WTC11 (cell line): ENCODE results near the gene UBAP1L. TPM values are rescaled to one million over a fixed set of nuclear protein-coding genes. Genes with fewer than 3 reads are reported as not detected.

Experiments
- ATAC-seq: fragments of 200-7000 bp; cut with Tn5 transposase; 2 replicates; pipeline ENCODE4 v1.10.0; 2021; ENCODE audit warnings: mild to moderate bottlenecking, moderate library complexity
- Bru-seq: library from RNA; stranded (reverse); fragments of 400-500 nt; gene quantifications from one replicate; lab custom pipeline; 2021; lab: Mats Ljungman, UMichigan
- CTCF ChIA-PET: fragments of 300-600 bp; sonication (Branson Sonifier 250); formaldehyde crosslinking; loops from one replicate; lab custom pipeline; 2021; ENCODE audit warnings: antibody characterized with exemption; lab: Charles Lee
- POLR2A ChIA-PET: fragments of 350-600 bp; sonication (Branson Sonifier 250); formaldehyde crosslinking; loops from one replicate; lab custom pipeline; 2021; ENCODE audit warnings: antibody characterized with exemption; lab: Charles Lee
- DNase-seq: peaks from one replicate; pipeline ENCODE4 v3.0.0; 2021; ENCODE audit warnings: low spot score
- H3K27ac Mint-ChIP-seq: 2 replicates; pipeline ENCODE4 v1.8.0; 2021; ENCODE audit warnings: mixed read lengths
- H3K27me3 Mint-ChIP-seq: 2 replicates; pipeline ENCODE4 v1.8.0; 2021; ENCODE audit warnings: low read depth, mild to moderate bottlenecking, moderate library complexity, mixed read lengths
- H3K36me3 Mint-ChIP-seq: 2 replicates; pipeline ENCODE4 v1.8.0; 2021; ENCODE audit warnings: mixed read lengths
- H3K4me1 Mint-ChIP-seq: 2 replicates; pipeline ENCODE4 v1.8.0; 2022; ENCODE audit warnings: mixed read lengths
- H3K4me3 Mint-ChIP-seq: 2 replicates; pipeline ENCODE4 v1.8.0; 2021; ENCODE audit warnings: mild to moderate bottlenecking, moderate library complexity, mixed read lengths
- H3K9me3 Mint-ChIP-seq: 2 replicates; pipeline ENCODE4 v1.8.0; 2021; ENCODE audit warnings: mixed read lengths
- ARID4B ChIP-seq: sonication (generic); formaldehyde crosslinking; IDR thresholded peaks from 2 replicates; pipeline ENCODE4 v1.8.0; 2023; ENCODE audit warnings: missing genetic modification reagents, mild to moderate bottlenecking, borderline replicate concordance
- CTCF ChIP-seq: fragments of 200-600 bp; IDR thresholded peaks from 2 replicates; pipeline ENCODE4 v1.8.0; 2022; ENCODE audit warnings: antibody characterized with exemption
- ELF4 ChIP-seq: sonication (generic); formaldehyde crosslinking; IDR thresholded peaks from 2 replicates; pipeline ENCODE4 v1.8.1; 2022; ENCODE audit warnings: low read depth, mild to moderate bottlenecking, moderate library complexity, missing genetic modification reagents
- EMX1 ChIP-seq: fragments of 250-450 bp; sonication (Bioruptor Pico); IDR thresholded peaks from 2 replicates; pipeline ENCODE4 v1.8.0; 2021; ENCODE audit warnings: mild to moderate bottlenecking
- IRF1 ChIP-seq: sonication (generic); formaldehyde crosslinking; IDR thresholded peaks from 2 replicates; pipeline ENCODE4 v1.8.0; 2023; ENCODE audit warnings: missing genetic modification reagents
- IRF2 ChIP-seq: sonication (generic); formaldehyde crosslinking; IDR thresholded peaks from 2 replicates; pipeline ENCODE4 v1.8.0; 2022; ENCODE audit warnings: low read depth, missing genetic modification reagents, borderline replicate concordance
- JAZF1 ChIP-seq: fragments of 250-450 bp; sonication (Bioruptor Pico); IDR thresholded peaks from 2 replicates; pipeline ENCODE4 v1.9.0; 2021; ENCODE audit warnings: moderate library complexity, mild to moderate bottlenecking, inconsistent platforms
- NFE2L1 ChIP-seq: sonication (generic); formaldehyde crosslinking; IDR thresholded peaks from 2 replicates; pipeline ENCODE4 v1.8.1; 2023; ENCODE audit warnings: missing genetic modification reagents
- PREB ChIP-seq: sonication (generic); formaldehyde crosslinking; IDR thresholded peaks from 2 replicates; pipeline ENCODE4 v1.8.1; 2022; ENCODE audit warnings: mild to moderate bottlenecking, missing genetic modification reagents, moderate library complexity, borderline replicate concordance
- RORB ChIP-seq: fragments of 250-450 bp; sonication (Bioruptor Pico); IDR thresholded peaks from 2 replicates; pipeline ENCODE4 v1.9.0; 2021; ENCODE audit warnings: mild to moderate bottlenecking
- SP1 ChIP-seq: sonication (generic); formaldehyde crosslinking; conservative IDR thresholded peaks from 2 replicates; pipeline ENCODE4 v1.8.1; 2022; ENCODE audit warnings: missing genetic modification reagents
- STAT6 ChIP-seq: sonication (generic); formaldehyde crosslinking; conservative IDR thresholded peaks from 2 replicates; pipeline ENCODE4 v1.8.1; 2023; ENCODE audit warnings: mild to moderate bottlenecking, low read depth, missing genetic modification reagents, moderate library complexity
- USF2 ChIP-seq: sonication (generic); formaldehyde crosslinking; IDR thresholded peaks from 2 replicates; pipeline ENCODE4 v1.8.1; 2023; ENCODE audit warnings: mild to moderate bottlenecking, missing genetic modification reagents, moderate library complexity
- ZBTB43 ChIP-seq: sonication (generic); formaldehyde crosslinking; IDR thresholded peaks from 2 replicates; pipeline ENCODE4 v1.8.1; 2023; ENCODE audit warnings: mild to moderate bottlenecking, missing genetic modification reagents
- ZMAT4 ChIP-seq: fragments of 250-450 bp; sonication (Bioruptor Pico); IDR thresholded peaks from 2 replicates; pipeline ENCODE4 v1.9.0; 2021; ENCODE audit warnings: mild to moderate bottlenecking
- ZNF219 ChIP-seq: sonication (generic); formaldehyde crosslinking; IDR thresholded peaks from 2 replicates; pipeline ENCODE4 v1.8.0; 2023; ENCODE audit warnings: missing genetic modification reagents, mild to moderate bottlenecking, borderline replicate concordance
- ZNF396 ChIP-seq: fragments of 250-450 bp; sonication (Bioruptor Pico); IDR thresholded peaks from 2 replicates; pipeline ENCODE4 v1.8.0; 2021; ENCODE audit warnings: mild to moderate bottlenecking, moderate library complexity, borderline replicate concordance
- long read RNA-seq, 3 experiments: library from RNA in 1 of 3; library from capped mRNA in 1 of 3; library from polyadenylated mRNA in 1 of 3; unstranded in 2 of 3; stranded (forward) in 1 of 3; transcript quantifications; one replicate each; pipeline ENCODE4 v2.0.0, GENCODE V29; 2021
- total RNA-seq: library from RNA; stranded (reverse); gene quantifications from 3 replicates; pipeline ENCODE4 v1.2.3, GENCODE V29; 2021

Gene UBAP1L
- total RNA-seq (2.0 to 2.9 TPM (median 2.2 TPM) in 3 replicates), Bru-seq, nascent RNA (percentile 53 among the genes with signal in this experiment)
- long read RNA-seq, experiment 1, full-length matches to known transcripts = 2 of 4 reads
- long read RNA-seq, experiment 1, partial matches to known transcripts = 0 of 4 reads
- long read RNA-seq, experiment 1, other reads (novel, unspliced or antisense) = 2 of 4 reads
- long read RNA-seq, experiment 2, partial matches to known transcripts = 1 of 1 reads
- long read RNA-seq, experiment 2, other reads (novel, unspliced or antisense) = 0 of 1 reads
- long read RNA-seq, experiment 3 = 0 reads

GRCh38 chr15:65115086-65115485 lies at the start of gene UBAP1L:
TSS of gene UBAP1L (minus strand) at chr15:65115200. CDS start at chr15:65106215, 8,985 bp downstream.
- no peaks in the 10 kb centered on the region for H3K9me3 Mint-ChIP-seq
- H3K27me3 Mint-ChIP-seq = no peaks in the 10 kb centered on the region
- no peak for TF ChIP-seq JAZF1 (CRISPR knock-in tag)
- DNase-seq (no peak), ATAC-seq (no peak)
- CTCF ChIA-PET = interaction anchor here (1.1 to 1.4 kb wide), 2 partner anchors 13 to 81 kb away, joined by 3 to 7 read pairs; no protein-coding TSS in a partner anchor
- H3K4me3 Mint-ChIP-seq = no peak within 1 kb of the TSS
- no peaks in the 10 kb centered on the region for H3K4me1 Mint-ChIP-seq
- H3K36me3 Mint-ChIP-seq = peaks cover 28% of the 10 kb centered on the region
- H3K27ac Mint-ChIP-seq = no peak within 1 kb of the TSS
- POLR2A ChIA-PET = no interaction called here

GRCh38 chr15:65164139-65164538 lies 49.1 kb upstream of the UBAP1L start:
- ATAC-seq (no peak), DNase-seq (no peak)
- peaks cover 15% of the 10 kb centered on the region for H3K36me3 Mint-ChIP-seq
- H3K27ac Mint-ChIP-seq = no peak overlapping the region
- H3K4me3 Mint-ChIP-seq = no peak overlapping the region
- CTCF ChIA-PET = no interaction called here
- POLR2A ChIA-PET = no interaction called here
- no peaks in the 10 kb centered on the region for H3K9me3 Mint-ChIP-seq
- no peaks in the 10 kb centered on the region for H3K4me1 Mint-ChIP-seq
- no peaks in the 10 kb centered on the region for H3K27me3 Mint-ChIP-seq
- TF ChIP-seq ZMAT4 (CRISPR knock-in tag) (no peak), ELF4 (CRISPR knock-in tag) (no peak), CTCF (no peak), IRF2 (CRISPR knock-in tag) (no peak), RORB (CRISPR knock-in tag) (no peak), EMX1 (CRISPR knock-in tag) (no peak), ZBTB43 (no peak), USF2 (CRISPR knock-in tag) (no peak), STAT6 (CRISPR knock-in tag) (no peak), ZNF219 (CRISPR knock-in tag) (no peak), NFE2L1 (CRISPR knock-in tag) (no peak), SP1 (no peak), PREB (CRISPR knock-in tag) (no peak), IRF1 (no peak), ZNF396 (CRISPR knock-in tag) (no peak), ARID4B (CRISPR knock-in tag) (no peak)
